Urothelium cell line (cell line): ENCODE data around the gene ITPRIPL1.
A peak's percentile ranks its signal among the peaks of the same experiment; 100 is the strongest.

ENCODE experiments used
- DNase-seq: peaks from one replicate; pipeline ENCODE4 v3.0.0; 2011; ENCODE audit warnings: low spot score, mixed read lengths
- FAIRE-seq: peaks from 2 replicates; lab custom pipeline; 2011; peaks lifted over from hg19 to GRCh38; lab: Jason Lieb, UNC

ITPRIPL1 gene

DNA sequence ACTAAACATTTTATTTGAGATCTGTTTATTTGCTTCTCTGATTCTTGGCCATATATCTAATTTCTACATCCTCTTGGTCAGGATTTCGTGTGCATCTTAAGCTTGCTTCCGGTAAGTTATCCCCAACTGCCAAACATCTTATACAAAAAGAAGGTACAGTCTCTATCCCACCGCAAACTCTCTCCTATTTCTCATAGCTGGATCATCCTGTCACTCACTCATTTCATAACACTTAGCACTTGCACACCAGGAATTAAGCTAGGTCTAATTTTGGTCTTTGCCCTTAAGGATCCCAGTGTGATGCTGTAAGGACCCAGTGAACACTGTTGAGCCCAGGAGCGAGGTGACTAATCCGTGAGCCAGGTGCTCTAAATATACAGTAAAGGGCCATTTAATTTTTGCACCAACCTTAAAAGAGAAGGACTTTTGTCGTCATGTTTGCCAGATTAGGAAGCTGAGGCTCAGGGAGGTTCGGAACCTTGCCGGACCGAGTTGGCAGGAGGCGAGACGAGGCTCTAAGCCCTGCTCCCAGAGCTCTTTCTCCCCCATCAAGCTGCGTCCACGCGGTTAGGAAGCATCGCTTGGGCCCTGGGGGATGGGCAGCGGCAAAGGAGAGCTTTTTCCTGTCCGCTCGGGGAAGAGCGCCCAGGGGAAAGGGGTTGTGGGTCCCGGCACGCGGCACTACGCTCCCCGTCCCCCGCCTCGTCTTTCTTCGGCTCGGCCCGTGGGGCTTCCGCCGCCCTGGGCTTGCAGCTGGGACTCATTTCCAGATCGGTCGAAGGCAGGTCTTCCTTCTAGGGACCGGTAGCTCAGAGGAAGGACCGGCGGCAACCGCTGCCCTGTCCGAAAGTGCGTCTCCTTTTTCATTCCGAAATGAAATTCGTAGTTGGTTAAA is 4.1 kb upstream of the ITPRIPL1 start:
- no peak for DNase-seq
- FAIRE-seq, result no peak

DNA sequence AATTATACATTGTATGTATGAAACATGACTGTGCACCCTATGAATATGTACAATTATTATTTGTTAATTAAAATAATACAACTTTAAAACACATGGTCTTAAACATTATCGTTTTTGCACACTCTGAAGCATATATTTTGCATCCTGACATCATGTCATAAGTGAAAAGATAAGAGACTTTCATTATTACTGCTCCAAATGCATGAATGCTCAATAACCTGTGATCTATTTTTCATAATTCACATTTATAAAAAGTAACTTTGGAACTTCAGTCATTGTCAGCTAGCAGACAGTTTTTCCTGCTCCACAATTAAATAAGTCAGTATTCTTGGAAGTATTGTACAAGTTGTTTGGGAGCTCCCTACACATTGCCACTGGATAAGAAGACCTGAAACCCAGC is 1.3 kb upstream of the ITPRIPL1 start:
- FAIRE-seq (no peak), DNase-seq (no peak)

- FAIRE-seq, result no peak
- DNase-seq, result no peak
These were observed 436 bp upstream of the ITPRIPL1 start for GRCh38 chr2:96324721-96325040.

DNA sequence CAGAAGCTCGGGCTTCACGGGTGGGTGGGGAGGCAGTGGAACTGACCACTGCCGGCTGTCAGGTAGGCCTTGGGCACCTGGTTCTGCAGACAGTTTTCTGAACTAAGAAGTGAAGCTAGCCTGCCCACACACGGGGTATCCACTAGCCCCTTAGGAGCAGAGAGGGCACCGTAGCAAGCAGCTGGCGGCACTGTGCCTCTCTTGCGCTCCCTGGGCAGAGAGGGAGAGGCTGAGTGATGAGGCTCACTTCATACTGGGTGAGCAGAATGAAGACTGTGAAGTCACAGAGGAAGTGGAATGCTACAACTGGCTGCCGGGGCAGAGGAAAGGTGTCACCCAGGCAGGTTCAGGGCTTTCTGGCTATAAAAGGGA is 753 bp downstream of the ITPRIPL1 start:
- DNase-seq (no peak), FAIRE-seq (no peak)

GRCh38 chr2:96326564-96326963 is 1.4 kb downstream of the ITPRIPL1 start:
- FAIRE-seq (no peak), DNase-seq (no peak)

DNA sequence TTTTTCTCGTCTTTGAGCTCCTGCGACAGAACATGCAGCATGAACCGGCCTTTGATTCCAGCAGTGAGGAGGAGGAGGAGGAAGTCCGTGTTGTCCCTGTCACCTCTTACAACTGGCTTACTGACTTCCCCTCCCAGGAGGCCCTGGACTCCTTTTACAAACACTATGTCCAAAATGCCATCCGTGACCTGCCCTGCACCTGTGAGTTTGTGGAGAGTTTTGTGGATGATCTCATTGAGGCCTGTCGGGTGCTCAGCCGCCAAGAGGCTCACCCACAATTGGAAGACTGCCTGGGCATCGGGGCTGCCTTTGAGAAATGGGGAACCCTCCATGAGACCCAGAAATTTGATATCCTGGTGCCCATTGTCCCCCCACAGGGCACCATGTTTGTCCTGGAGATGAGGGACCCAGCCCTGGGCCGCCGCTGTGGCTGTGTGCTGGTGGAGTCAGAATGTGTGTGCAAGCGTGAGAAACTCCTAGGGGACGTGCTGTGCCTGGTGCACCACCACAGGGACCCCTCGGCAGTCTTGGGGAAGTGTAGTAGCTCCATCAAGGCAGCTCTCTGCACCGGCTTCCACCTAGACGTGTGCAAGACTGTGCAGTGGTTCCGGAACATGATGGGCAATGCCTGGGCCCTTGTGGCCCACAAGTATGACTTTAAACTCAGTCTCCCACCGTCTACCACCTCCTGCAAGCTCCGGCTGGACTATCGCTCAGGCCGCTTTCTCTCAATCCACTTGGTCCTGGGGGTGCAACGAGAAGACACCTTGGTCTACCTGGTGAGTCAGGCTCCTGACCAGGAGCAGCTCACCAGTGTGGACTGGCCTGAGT is 2.1 kb downstream of the ITPRIPL1 start:
- FAIRE-seq, result no peak
- DNase-seq, result no peak

GRCh38 chr2:96329456-96329855 is 4.3 kb downstream of the ITPRIPL1 start:
- DNase-seq (peak; percentile 73), FAIRE-seq (no peak)

DNA sequence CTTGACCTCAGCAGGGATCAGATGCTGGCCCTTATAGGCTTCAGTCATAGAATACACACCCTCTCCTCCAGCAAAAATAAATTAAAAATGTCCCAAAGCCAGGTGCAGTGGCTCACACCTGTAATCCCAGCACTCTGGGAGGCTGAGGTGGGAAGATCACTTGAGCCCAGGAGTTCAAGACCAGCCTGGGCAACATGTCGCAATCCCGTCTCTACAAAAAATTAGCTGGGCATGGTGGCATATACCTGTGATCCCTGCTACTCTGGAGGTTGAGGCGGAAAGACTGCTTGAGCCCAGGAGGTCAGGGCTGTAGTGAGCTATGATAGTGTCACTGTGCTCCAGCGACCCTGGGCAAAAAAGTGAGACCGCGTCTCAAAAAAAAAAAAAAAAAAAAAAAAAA is 4.8 kb downstream of the ITPRIPL1 start:
- no peak for FAIRE-seq
- no peak for DNase-seq

- FAIRE-seq, result no peak
These were observed 5.3 kb downstream of the ITPRIPL1 start for GRCh38 chr2:96330407-96330806.

GRCh38 chr2:96333708-96334107 is 8.6 kb downstream of the ITPRIPL1 start:
- DNase-seq (no peak), FAIRE-seq (no peak)

More at GRCh38 chr2:96330407-96330806, 5.3 kb downstream of the ITPRIPL1 start:
- DNase-seq, result peak; percentile 38

- no peak for DNase-seq
- FAIRE-seq, result no peak
These were observed 11.1 kb downstream of the ITPRIPL1 start for GRCh38 chr2:96336104-96336775.

- no peak for FAIRE-seq
- no peak for DNase-seq
These were observed 11.8 kb downstream of the ITPRIPL1 start for GRCh38 chr2:96336873-96337272.

DNA sequence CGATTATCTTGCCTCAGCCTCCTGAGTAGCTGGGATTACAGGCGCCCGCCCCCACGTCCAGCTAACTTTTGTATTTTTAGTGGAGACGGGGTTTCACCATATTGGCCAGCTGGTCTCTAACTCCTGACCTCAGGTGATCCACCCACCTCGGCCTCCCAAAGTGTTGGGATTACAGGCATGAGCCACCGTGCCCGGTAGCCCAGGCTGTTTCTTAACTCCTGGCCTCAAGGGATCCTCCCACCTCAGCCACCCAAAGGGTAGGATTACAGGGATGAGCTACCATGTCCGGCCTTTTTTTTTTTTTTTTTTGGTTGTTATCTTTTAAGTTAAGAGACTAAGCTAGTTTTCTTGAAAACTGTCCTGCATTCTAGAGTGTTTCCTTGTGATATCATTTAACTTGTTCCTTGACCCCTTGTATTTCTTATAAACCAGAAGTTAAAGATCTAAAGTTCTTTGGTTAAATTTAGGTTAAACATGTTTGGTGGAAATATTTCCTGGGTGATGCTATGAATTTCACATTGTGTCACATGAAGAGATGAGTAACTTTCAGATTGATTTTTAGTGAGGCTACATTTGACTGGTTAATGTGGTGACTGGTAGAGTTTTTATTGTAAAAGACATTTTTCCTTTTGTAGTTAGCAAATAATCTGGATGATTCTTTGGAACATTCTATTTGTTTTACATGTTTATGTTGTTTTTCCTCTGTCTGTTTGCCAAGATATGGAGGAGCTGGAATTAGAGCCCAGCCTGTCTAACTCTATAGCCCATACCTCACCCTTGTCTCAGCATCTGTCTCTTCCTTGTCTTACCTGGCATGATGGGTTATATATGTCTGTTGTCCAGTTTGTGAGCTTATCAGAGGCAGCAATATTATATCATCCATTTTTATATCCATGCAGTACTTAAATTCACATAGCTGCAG is 15.6 kb downstream of the ITPRIPL1 start:
- FAIRE-seq, result no peak
- DNase-seq, result no peak

DNA sequence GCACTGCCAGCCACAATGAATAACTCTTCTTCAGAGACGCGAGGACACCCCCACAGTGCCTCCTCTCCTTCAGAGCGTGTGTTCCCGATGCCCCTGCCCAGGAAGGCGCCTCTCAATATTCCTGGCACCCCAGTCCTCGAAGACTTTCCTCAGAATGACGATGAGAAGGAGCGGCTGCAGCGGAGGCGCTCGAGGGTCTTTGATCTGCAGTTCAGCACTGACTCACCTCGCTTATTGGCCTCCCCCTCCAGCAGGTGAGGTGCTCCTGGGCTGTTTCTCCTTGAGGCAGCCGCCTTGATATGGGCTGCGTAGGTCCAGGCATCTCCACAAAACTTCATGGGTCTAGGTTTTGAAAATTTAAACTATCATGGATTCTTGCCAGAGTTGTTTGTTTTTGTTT is 16.5 kb downstream of the ITPRIPL1 start:
- DNase-seq, result no peak
- FAIRE-seq, result no peak

DNA sequence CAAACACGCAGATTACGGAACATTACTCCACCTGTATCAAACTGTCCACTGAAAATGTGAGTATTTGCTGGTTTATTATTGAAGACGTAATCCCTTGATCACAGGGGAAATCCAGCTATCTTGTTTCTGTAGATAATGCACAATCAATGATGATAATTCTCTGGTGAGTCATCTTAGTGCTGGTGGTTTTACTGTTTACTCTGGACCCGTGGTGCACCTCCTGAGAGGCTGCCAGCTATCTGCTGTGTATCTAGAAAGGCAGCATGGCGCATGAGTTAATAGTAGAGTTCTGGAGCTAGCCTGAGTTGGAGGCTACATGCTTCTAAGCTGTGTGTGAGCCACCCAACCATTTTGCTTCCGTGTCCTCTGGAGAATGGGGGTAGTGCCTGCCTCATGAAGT is 17.0 kb downstream of the ITPRIPL1 start:
- FAIRE-seq (no peak), DNase-seq (peak; percentile 61)

DNA sequence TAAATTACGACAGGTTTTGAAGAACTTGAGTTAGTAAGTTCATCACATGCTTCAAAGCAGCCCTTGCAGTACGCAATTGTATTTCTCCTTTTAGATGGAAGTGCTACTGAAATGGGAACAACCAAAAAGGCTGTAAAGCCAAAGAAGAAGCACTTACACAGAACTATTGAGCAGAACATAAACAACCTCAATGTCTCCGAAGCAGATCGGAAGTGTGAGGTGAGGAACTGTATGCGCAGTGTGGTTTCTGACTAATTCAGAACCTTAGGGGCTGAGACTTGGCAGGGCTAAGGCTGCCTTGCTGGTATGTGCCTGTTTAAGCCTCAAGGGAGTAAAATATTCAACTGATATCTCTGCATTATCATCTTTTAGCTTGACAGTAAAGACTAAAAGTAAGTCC is 18.9 kb downstream of the ITPRIPL1 start:
- DNase-seq, result no peak
- FAIRE-seq, result no peak

- DNase-seq (no peak), FAIRE-seq (no peak)
These were observed 20.3 kb downstream of the ITPRIPL1 start for GRCh38 chr2:96345438-96345837.

DNA sequence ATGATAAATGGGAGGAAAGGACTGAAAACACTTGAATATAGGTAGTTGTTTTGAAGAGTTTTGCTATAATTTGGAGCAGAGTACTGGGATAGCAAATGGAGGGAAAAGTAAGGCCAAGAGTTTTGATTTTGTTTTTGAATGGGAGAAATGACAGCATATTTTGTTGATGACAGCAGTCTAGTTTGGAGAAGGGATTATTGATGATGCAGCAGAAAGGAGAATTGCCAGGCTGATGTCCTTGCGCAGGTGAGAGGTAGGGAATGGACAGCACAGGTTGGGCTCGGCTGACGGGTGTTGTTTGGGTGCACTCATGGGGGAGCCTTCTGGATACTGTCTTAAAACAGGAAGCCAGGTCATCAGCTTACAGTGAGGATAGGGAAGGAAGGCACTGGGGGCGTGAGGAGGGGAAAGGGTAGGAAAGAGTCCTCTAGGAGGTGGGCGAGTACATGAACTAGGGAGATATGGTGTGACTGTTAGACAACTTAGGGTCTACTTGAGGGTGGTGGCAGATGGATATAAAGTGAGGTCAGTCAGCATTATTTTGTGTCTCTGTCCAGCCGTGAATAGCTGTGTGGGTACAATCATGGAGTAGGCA is 20.8 kb downstream of the ITPRIPL1 start:
- DNase-seq (no peak), FAIRE-seq (no peak)

GRCh38 chr2:96347395-96347794 is 22.3 kb downstream of the ITPRIPL1 start:
- FAIRE-seq (no peak), DNase-seq (no peak)

- DNase-seq (no peak), FAIRE-seq (no peak)
These were observed 28.0 kb downstream of the ITPRIPL1 start for GRCh38 chr2:96353032-96353561.
